ENCODE results near the gene CPZ.

CPZ gene

GRCh38 chr4:8571702-8572685 is 20.6 kb upstream of the CPZ start:
- no peak for TF ChIP-seq TAF1 (IDR thresholded peaks at IDR 0.05; ENCODE audit: low read depth)
- TF ChIP-seq FOXM1 (IDR thresholded peaks at IDR 0.05; ENCODE audit: borderline replicate concordance, low read depth): no peak
- TF ChIP-seq EP300 (IDR thresholded peaks at IDR 0.05; ENCODE audit: borderline replicate concordance): no peak
- no peak for TF ChIP-seq TEAD4 (IDR thresholded peaks at IDR 0.05)
- no peak for TF ChIP-seq YY1 (IDR thresholded peaks at IDR 0.05; ENCODE audit: low read depth)
- TF ChIP-seq CEBPB (IDR thresholded peaks at IDR 0.05): no peak
- no peak for TF ChIP-seq EGR1 (IDR thresholded peaks at IDR 0.05)
- TF ChIP-seq, protein P1, sequence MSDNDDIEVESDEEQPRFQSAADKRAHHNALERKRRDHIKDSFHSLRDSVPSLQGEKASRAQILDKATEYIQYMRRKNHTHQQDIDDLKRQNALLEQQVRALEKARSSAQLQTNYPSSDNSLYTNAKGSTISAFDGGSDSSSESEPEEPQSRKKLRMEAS (IDR thresholded peaks at IDR 0.05): no peak
- no peak for TF ChIP-seq RAD21 (IDR thresholded peaks at IDR 0.05; ENCODE audit: low read depth)
- TF ChIP-seq USF1 (IDR thresholded peaks at IDR 0.05): no peak

GRCh38 chr4:8573266-8573665 is 19.3 kb upstream of the CPZ start:
- TF ChIP-seq EGR1 (IDR thresholded peaks at IDR 0.05): no peak
- no peak for TF ChIP-seq RAD21 (IDR thresholded peaks at IDR 0.05; ENCODE audit: low read depth)
- no peak for TF ChIP-seq CEBPB (IDR thresholded peaks at IDR 0.05)
- no peak for TF ChIP-seq TCF12 (IDR thresholded peaks at IDR 0.05; ENCODE audit: low read depth)
- TF ChIP-seq, protein P2, sequence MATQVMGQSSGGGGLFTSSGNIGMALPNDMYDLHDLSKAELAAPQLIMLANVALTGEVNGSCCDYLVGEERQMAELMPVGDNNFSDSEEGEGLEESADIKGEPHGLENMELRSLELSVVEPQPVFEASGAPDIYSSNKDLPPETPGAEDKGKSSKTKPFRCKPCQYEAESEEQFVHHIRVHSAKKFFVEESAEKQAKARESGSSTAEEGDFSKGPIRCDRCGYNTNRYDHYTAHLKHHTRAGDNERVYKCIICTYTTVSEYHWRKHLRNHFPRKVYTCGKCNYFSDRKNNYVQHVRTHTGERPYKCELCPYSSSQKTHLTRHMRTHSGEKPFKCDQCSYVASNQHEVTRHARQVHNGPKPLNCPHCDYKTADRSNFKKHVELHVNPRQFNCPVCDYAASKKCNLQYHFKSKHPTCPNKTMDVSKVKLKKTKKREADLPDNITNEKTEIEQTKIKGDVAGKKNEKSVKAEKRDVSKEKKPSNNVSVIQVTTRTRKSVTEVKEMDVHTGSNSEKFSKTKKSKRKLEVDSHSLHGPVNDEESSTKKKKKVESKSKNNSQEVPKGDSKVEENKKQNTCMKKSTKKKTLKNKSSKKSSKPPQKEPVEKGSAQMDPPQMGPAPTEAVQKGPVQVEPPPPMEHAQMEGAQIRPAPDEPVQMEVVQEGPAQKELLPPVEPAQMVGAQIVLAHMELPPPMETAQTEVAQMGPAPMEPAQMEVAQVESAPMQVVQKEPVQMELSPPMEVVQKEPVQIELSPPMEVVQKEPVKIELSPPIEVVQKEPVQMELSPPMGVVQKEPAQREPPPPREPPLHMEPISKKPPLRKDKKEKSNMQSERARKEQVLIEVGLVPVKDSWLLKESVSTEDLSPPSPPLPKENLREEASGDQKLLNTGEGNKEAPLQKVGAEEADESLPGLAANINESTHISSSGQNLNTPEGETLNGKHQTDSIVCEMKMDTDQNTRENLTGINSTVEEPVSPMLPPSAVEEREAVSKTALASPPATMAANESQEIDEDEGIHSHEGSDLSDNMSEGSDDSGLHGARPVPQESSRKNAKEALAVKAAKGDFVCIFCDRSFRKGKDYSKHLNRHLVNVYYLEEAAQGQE (IDR thresholded peaks at IDR 0.05; ENCODE audit: low read depth): no peak
- no peak for TF ChIP-seq CREB1 (IDR thresholded peaks at IDR 0.05; ENCODE audit: low read depth)
- no peak for TF ChIP-seq NFIC (IDR thresholded peaks at IDR 0.05)
- TF ChIP-seq FOXM1 (IDR thresholded peaks at IDR 0.05; ENCODE audit: borderline replicate concordance, low read depth): no peak
- no peak for TF ChIP-seq YY1 (IDR thresholded peaks at IDR 0.05; ENCODE audit: low read depth)
- no peak for TF ChIP-seq TAF1 (IDR thresholded peaks at IDR 0.05; ENCODE audit: low read depth)
- TF ChIP-seq EP300 (IDR thresholded peaks at IDR 0.05; ENCODE audit: borderline replicate concordance): no peak
- TF ChIP-seq, protein P1 (IDR thresholded peaks at IDR 0.05): no peak

GRCh38 chr4:8574796-8575370 is 17.7 kb upstream of the CPZ start:
- TF ChIP-seq NFIC (IDR thresholded peaks at IDR 0.05) (no peak), EP300 (IDR thresholded peaks at IDR 0.05; ENCODE audit: borderline replicate concordance) (no peak), EGR1 (IDR thresholded peaks at IDR 0.05) (no peak), RAD21 (IDR thresholded peaks at IDR 0.05; ENCODE audit: low read depth) (no peak), TEAD4 (IDR thresholded peaks at IDR 0.05) (no peak), USF1 (IDR thresholded peaks at IDR 0.05) (no peak), YY1 (IDR thresholded peaks at IDR 0.05; ENCODE audit: low read depth) (no peak), CEBPB (IDR thresholded peaks at IDR 0.05) (no peak)
- TF ChIP-seq, protein P1 (IDR thresholded peaks at IDR 0.05): no peak

GRCh38 chr4:8575457-8575856 is 17.1 kb upstream of the CPZ start:
- no peak for TF ChIP-seq ZBTB7A (IDR thresholded peaks at IDR 0.05; ENCODE audit: low read depth)
- no peak for TF ChIP-seq NFIC (IDR thresholded peaks at IDR 0.05)
- no peak for TF ChIP-seq TAF1 (IDR thresholded peaks at IDR 0.05; ENCODE audit: low read depth)
- TF ChIP-seq USF1 (IDR thresholded peaks at IDR 0.05): no peak
- no peak for TF ChIP-seq EP300 (IDR thresholded peaks at IDR 0.05; ENCODE audit: borderline replicate concordance)
- TF ChIP-seq, protein P1 (IDR thresholded peaks at IDR 0.05): no peak
- TF ChIP-seq EGR1 (IDR thresholded peaks at IDR 0.05): no peak
- no peak for TF ChIP-seq TEAD4 (IDR thresholded peaks at IDR 0.05)
- no peak for TF ChIP-seq FOXM1 (IDR thresholded peaks at IDR 0.05; ENCODE audit: borderline replicate concordance, low read depth)
- TF ChIP-seq, protein P2 (IDR thresholded peaks at IDR 0.05; ENCODE audit: low read depth): no peak
- no peak for TF ChIP-seq CREB1 (IDR thresholded peaks at IDR 0.05; ENCODE audit: low read depth)

Data from Ishikawa (cell line).